Right lobe of liver (tissue), 4 donors: ENCODE results near the gene SSH2.

Source experiments
- POLR2A ChIP-seq: fragments of 450-650 bp; IDR thresholded peaks from one replicate; pipeline ENCODE4 v1.6.1; 2017; ENCODE audit warnings: antibody characterized with exemption, mild to moderate bottlenecking
- TF ChIP-seq, protein P1 (sequence below), 4 donors: fragments of 200-600 bp in 3 of 4; fragments of 450-650 bp in 1 of 4; IDR thresholded peaks; one replicate each; pipeline versions ENCODE4 v1.5.1 to v1.8.0; 2016 to 2022; ENCODE audit warnings: antibody characterized with exemption in 4 of 4, mild to moderate bottlenecking in 2 of 4
- donor health status: DM: no; HTN: no; CAD: no.
- donor health status: DM: no; HTN: no; CAD: no.
- donor health status: DM: no; HTN: yes; CAD: no.

DNA sequence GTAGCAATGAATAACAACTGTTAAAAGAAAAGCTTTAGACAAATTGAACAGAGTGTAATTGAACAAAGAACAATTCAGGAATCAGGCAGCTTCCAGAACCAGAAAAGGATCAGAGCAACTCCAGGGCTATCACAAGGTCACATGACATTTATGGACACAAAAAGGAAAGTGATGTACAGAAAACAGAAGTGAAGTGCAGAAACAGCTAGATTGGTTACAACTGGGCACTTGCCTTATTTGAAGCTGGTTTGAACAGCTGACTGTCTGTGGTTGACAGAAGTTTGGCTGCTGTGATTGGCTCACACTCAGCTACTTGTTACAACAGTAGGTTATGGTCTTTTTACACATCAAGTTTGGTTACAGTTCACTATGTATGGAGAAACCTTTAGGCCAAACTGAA, 26.2 kb upstream of the SSH2 start:
- TF ChIP-seq, protein P1, sequence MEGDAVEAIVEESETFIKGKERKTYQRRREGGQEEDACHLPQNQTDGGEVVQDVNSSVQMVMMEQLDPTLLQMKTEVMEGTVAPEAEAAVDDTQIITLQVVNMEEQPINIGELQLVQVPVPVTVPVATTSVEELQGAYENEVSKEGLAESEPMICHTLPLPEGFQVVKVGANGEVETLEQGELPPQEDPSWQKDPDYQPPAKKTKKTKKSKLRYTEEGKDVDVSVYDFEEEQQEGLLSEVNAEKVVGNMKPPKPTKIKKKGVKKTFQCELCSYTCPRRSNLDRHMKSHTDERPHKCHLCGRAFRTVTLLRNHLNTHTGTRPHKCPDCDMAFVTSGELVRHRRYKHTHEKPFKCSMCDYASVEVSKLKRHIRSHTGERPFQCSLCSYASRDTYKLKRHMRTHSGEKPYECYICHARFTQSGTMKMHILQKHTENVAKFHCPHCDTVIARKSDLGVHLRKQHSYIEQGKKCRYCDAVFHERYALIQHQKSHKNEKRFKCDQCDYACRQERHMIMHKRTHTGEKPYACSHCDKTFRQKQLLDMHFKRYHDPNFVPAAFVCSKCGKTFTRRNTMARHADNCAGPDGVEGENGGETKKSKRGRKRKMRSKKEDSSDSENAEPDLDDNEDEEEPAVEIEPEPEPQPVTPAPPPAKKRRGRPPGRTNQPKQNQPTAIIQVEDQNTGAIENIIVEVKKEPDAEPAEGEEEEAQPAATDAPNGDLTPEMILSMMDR (IDR thresholded peaks at IDR 0.05): no peak
- TF ChIP-seq POLR2A: no peak
